Stimulated activated CD4-positive, alpha-beta T cell treated with anti-CD3 and anti-CD28 coated beads, TNF-alpha, amount 100 ng/mL, for 4 hours (primary cell): ENCODE data around the gene PKD2.
"Not testable (repeated sequence)": the region's sequence is repeated elsewhere in the genome, so short reads cannot be mapped to it uniquely, and the experiment has no call there.

Source experiments
- DNase-seq, 3 experiments: peaks; one replicate each; pipeline ENCODE4 v3.0.0-alpha.2; 2020; ENCODE audit warnings: low read depth in 3 of 3

The PKD2 gene

DNA sequence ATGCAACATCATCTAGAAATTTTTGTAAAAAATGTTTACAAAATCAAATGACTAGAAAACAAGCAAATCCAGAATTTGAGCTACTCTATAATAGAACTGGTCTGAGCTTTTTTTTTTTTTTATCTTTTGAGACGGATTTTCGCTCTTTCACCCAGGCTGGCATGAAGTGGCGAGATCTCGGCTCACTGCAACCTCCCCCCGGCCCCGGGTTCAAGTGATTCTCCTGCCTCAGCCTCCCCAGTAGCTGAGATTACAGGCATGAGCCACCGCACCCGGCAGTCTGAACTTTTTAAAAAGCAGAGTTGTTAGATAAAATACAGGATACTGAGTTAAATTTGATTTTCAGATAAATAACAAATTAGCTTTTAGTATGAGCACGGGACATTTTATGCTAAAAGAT, 20.9 kb upstream of the PKD2 start:
- no peak for DNase-seq

DNA sequence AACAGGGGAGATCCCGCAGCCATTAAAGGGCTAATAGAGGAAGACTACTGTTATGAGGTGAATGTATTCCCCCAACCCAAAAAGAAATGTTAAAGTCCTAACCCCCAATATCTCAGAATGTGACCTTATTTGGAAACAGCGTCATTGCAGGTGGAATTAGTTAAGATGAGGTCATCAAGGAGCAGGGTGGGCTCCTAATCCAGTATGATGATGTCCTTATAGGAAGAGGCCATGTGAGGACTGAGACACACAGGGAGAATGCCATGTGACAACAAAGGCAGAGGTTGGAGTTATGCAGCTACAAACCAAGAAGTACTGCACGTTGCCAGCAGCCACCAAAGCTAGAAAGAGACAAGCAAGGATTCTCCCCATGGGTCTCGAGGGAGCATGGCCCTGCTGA, 17.7 kb upstream of the PKD2 start:
- no peak for DNase-seq

DNA sequence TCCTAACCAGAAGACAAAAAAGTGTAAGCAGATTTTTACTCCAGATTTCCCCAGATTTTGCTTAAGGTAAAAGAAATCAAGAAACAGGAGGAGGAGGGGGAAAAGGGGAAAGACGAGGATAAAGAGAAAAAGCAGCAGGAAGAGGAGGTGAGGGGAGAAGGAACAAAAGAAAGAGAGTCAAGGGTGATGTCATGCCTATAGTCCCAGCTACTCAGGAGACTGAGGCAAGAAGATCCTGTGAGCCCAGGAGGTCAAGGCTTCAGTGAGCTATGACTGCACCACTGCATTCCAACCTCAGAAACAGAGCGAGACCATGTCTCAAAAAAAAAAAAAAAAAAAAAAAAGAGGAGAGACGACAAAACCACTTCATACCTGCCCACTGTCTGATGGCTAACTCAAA, 12.0 kb upstream of the PKD2 start:
- no peak for DNase-seq

DNA sequence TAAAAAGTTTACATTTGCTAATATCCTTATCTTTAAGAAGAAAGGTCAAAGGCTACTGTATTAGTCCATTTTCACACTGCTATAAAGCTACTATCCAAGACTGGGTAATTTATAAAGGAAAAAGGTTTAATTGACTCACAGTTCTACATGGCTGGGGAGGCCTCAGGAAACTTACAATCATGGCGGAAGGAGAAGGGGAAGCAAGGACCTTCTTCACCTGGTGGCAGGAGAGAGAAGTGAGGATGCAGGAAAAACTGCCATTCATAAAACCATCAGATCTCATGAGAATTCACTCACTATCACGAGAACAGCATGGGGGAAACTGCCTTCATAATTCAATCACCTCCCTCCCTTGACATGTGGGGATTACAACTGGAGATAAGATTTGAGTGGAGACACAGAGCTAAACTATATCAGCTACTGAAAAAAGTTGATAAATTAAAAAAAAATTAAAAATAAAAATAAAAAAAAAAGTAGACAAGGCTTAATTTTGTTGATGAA, 8.2 kb upstream of the PKD2 start:
- DNase-seq: not testable (repeated sequence)

DNA sequence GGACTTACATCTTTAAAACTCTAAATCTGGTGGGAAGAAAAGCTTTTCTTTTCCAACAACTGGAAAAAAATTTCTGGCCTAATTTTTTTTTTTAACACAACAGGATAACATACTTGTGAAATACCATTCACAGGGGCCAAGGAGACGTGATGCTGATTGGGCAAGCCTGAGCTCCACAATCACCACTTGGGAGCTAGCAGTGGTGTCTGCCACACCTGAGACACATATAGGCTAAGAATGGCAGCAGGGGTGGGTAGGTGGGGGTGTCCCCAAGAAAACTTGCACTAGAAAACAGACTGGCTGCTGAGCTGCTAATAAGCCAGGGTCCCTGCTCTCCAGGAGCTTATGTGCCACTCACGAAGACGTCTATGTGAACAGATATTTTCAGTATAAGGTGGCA, 5.6 kb upstream of the PKD2 start:
- DNase-seq: no peak

DNA sequence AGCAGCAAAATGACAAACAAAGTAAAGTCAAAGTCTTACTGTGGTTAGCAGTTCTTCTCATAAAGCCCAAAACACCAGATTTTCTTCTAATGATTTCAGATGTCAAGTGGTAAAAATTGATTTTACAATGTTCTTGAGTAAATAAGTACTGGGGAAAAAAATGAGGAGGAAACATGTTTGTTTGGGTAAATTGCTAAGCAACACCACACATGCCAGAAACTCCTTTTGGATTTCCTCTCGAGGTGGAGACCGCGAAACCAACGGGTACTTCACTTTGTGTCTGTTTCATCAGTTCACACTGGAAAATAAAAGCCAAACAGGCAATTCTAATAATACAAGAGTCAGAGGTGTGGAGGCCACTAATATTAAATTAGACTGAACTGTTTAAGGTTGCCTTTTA, 4.6 kb upstream of the PKD2 start:
- DNase-seq: no peak

DNA sequence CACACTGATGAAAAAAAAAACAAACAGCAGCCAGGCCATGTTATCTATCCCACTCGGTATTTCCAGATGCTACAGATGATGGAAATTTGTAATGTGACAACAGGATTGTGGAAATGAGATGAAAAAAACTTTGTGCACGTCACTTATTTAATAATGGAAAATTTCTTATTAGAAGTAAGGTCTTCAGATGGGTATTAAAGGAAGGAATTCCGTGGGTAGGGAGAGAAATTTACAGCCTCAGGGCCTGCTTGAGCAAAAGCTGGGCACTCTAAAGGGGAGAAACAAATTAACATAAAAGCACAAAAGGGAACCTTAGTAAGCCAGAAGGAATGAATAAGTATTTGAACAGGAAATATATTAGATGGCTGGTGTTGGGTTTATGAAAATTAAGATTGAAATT, 4.2 kb upstream of the PKD2 start:
- DNase-seq: no peak

DNA sequence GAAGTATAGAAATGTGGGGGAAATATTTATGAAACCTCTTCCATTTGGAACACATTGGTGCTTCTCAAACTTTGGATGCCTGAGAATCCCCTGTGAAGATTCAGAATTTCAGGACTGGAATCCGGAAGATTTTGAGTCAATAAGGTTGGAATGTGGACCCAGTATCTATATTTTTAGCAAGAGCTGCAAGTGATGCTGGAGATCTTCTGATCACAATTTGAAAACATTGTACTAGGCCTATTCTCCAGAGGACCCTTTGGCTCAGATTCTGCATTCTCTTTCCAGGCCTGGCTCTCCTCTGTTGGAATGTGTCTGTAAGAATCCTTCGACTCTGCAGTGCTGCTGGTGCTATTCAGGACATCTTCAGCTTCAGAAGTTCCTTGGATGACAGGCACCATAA, 2.4 kb upstream of the PKD2 start:
- no peak for DNase-seq

DNA sequence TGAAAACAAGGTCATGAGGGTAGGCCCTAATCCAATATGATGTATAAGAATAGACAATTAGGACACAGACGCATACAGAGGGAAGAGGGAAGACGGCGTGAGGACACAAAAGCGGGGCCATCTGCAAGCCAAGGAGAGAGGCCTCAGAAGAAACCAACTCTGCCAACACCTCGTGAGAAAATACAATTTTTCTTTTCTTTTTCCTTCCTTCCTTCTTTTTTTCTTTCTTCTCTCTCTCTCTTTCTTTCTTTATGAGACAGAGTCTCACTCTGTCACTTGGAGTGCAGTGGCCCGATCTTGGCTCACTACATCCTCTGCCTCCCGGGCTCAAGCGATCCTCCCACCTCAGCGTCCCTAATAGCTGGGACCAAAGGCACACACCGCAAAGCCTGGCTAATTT, 1.5 kb upstream of the PKD2 start:
- DNase-seq: no peak

DNA sequence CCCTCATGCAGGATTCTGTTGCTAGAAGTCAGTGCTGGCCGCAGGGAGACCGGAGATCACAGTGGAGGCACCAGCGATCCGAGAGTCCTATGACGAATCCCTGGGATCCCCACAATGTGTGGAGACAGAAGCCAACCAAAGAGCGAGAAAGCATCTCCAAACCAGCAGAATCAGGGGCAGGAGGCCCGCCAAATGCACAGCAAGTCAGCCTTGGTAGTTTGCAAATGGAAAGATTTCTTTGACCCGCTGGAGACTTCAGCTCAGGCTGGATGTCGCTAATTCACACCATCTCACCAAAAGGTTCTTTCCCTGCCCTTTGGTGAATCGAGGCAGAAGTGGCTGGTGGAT, 505 bp upstream of the PKD2 start:
- DNase-seq: no peak

DNA sequence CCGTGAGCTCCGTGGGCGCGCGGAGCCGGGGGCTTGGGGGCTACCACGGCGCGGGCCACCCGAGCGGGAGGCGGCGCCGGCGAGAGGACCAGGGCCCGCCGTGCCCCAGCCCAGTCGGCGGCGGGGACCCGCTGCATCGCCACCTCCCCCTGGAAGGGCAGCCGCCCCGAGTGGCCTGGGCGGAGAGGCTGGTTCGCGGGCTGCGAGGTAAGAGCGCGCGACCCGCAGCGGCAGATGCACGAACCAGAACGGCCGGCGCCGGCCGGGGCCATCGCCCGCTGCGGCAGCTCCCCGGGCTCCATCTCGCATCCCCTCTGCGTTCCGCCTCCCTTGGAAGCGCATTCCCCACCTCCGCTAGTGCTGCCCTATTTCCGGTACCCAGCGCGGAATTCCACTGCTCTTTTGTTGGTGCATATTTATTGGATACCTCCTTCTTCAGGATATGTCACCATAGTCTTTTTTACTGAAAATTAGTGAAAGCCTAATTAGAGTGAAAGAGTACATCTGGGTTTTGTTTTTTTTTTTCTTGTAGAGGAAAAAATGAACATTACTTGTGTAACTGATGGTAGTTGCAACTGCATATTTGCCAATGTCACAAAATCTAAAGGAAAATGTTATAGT, 797 bp downstream of the PKD2 start:
- DNase-seq: no peak

DNA sequence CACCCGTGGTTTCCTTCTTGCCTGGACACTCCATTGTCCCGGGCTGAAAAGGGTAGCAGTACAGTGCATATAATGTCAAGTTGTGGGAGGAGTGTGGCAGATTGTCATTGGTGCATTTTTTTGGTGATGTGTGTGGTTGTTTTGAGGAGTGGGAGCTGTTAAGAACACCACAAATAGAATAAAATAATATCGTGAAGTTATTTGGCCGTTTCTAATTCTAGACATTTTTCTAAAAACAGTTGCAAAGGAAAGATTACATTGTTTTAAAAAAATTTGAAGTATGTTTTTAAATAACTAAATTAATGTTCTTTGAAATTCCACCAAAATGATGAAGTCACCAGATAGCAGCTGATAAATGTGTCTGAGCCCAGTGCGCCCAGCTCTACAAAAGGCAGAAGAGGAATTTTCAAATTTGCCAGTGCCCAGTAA, 1.3 kb downstream of the PKD2 start:
- no peak for DNase-seq

DNA sequence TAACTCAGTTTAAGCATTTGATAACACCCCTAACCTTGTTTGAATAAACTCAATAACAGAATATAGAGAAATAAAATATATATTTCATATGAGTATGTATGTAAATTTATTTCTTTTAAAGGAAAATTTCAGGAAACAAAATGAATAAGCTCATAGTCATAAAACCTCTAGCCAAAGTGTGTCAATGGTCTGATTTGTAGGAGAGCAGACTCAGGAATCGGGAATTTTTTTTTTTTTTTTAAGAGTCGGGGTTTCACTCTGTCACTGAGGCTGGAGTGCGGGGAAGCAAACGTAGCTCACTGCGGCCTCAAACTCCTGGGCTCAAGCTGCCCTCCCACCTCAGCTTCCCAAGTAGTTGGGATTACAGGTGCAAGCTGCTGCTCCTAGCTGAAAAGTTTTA, 2.4 kb downstream of the PKD2 start:
- no peak for DNase-seq

DNA sequence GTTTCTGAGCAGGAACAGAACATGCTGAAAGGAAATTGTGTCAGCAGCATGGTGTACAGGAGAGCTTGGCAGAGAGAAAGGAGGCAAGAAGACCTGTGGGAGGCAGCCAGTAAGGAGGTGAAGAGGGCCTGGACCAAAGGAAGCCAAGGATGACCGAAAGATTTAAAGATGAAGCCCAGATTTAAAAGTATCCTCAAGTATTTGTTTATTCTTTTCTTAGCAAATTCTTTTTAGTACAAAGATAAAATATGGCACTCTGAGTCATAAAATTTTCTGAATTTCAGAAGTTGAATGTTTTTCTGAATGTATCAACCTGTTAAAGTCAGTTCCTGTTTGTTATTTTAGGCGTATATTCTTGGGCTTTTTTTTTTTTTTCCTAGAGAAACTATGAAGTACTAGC, 3.5 kb downstream of the PKD2 start:
- DNase-seq: no peak

DNA sequence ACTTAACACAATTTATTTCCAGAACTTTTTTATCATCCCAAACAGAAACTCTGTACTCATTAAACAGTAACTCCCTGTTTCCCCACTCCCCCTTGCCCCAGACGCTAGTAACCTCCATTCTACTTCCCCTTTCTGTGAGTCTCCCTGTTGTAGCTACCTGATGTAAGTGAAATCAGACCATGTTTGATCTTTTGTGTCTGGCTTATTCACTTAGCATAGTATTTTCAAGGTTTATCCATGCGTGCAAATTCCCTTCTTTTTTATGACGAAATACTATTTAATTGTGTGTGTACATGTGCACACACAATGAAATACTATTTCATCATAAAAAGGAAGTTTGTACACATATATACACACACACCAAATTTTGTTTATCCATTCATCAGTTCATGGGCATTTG, 5.2 kb downstream of the PKD2 start:
- no peak for DNase-seq

DNA sequence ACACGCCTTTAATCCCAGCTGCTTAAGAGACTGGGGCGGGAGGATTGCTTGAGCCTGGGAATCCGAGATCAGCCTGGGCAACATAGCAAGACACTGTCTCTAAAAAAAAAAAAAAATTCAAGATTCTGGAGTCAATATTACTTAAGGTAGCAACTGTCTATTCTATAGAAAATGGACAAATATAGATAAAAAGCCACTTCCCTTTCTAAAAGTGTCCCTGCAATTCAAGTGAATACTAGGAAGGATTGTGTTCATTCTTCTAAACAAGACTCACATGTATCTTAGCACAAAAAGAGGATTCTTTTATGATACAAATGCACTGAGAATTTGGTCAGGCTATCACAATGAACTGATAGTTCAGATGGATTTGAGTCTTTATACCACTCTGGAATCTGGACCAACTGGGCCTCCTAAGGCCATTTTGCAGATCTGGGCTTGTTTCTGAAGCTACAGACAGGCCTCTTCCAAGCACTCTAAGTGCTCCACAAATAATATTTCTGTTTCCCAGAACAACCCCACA, 7.0 kb downstream of the PKD2 start:
- no peak for DNase-seq

DNA sequence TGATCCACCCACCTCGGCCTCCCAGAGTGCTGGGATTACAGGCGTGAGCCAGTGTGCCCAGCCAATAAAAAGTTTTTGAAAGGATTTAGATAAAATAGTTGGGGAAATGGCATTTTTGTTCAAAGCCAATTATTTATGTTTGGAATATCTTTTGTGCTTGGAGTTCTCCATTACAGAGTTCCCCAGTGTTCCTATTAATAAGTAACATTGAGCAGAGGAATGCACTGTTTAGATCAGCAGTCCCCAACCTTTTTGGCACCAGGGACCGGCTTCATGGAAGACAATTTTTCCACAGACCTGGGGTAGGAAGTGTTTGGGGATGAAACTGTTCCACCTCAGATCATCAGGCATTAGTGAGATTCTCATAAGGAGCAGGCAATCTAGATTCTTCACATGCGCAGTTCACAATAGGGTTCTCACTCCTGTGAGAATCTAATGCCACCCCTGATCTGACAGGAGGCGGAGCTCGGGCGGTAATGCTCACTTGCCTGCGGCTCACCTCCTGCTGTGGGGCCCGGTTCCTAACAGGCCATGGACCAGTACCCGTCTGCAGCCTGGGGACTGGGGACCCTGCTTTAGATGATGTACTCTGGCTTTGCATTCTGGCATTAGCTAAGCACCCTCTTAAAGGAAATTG, 8.3 kb downstream of the PKD2 start:
- DNase-seq: no peak

DNA sequence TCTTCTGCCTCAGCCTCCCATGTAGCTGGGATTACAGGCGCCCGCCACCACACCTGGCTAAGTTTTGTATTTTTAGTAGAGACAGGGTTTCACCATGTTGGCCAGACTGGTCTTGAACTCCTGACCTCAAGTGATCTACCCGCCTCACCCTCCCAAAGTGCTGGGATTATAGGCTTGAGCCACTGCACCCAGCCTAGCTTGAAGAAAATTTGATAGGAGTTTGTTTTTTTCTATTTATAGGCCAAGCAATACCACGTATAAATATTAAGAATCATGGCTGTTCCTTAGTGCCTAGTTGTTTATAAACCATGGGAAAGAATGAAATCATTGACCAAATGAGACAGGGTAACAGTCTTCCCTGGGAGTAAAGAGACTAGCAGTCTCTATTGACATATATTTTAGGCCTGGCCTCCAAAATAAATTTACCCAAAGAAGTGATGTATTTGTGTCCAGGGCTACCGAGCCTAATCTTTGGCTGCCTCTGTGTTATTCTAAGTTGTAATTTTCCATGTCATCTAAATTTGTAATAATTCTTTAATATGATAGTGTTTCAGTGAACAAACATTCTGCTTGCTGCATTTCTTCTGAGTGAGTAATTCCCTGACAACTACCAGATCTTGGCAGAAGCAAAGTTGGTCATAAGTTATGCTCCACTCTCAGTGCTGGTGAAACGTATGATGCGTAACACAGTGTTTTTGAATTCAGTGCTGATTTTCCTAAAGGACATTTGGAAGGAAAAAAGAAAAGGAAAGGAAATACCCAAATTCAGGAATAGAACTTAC, 10.3 kb downstream of the PKD2 start:
- DNase-seq: no peak

DNA sequence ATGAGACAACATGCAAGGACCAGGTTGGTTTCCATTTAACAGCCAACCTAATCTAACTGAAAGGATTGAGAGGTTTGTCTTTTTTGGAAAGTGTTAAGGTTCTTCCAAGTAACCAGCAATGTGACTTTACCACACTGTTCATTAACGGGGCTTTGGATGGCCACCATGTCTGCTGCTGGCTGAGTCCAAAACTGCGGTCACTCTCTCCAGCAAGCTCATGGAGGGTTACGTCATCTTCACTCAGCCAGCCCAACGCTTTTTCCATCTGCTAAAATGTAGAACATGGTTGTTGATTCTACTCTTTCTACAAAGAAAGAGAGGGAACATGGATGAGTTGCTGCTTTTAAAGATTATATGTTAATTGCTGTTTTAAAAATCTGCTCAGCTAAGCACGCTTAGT, 11.0 kb downstream of the PKD2 start:
- no peak for DNase-seq

DNA sequence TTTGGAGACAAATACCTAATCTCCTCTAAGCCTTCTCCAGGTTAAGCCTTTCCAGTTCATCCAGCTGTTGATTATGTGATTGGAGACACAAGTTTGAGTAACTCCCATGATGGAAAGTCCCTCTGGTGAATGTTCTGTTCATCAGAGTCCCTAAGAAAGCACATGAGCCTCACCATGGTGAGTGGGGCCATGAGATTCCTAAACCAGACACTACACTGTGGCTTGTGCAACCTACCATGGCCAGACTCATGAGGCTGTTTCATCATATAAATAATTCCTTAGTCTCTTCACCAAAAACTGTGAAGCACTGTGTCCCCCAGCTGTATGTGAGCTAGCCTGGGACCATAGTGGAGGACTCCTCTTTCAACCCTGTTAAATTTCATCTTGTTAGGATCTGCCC, 14.4 kb downstream of the PKD2 start:
- DNase-seq: no peak

DNA sequence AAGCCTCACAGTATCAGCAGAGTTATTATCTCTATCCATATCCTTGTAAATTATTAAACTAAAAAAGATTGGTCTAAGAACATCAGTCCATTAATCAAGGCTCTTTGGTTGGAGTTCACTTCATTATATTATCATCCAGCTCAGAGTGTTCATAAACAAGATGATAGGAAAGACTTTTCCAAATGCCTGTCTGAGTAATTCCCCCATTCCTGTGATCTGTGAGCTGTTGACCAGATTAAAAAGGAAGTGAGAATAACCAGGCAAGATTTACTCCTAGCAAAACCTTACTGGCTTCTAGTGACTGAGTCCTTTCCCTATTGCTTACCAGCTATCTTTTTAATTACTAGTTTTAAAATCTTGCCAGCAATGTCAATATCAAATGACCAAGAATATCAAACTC, 14.9 kb downstream of the PKD2 start:
- DNase-seq: no peak

DNA sequence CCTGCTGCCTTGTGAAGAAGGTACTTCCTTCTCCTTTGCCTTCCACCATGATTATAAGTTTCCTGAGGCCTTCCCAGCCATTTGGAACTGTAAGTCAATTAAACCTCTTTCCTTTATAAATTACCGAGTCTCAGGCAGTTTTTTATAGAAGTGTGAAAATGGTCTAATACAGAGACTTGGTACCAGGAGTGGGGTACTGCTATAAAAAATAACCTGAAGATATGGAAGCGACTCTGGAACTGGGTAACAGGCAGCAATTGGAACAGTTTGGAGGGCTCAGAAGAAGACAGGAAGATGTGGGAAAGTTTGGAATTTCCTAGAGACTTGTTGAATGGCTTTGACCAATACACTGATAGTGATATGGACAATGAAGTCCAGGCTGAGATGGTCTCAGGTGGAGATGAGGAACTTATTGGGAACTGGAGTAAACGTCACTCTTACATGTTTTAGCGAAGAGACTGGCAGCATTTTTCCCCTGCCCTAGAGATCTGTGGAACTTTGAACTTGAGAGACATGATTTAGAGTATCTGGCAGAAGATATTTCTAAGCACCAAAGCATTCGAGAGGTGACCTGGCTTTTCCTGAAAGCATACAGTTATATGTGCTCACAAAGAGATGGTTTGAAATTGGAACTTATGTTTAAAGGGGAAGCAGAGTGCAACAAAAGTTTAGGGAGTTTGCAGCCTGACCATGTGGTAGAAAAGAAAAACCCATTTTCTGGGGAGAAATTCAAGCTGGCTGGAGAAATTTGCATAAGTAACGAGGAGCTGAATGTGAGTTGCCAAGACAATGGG, 18.6 kb downstream of the PKD2 start:
- DNase-seq: not testable (repeated sequence)
